B cell (primary cell): ENCODE results near the gene CCNG2.

Source experiments
- EZH2 ChIP-seq: IDR thresholded peaks from 2 replicates; pipeline ENCODE4 v1.6.1; 2012; ENCODE audit warnings: borderline replicate concordance, low read depth, mild to moderate bottlenecking, moderate library complexity, low read length; ENCODE audit not compliant: insufficient read depth, poor library complexity, severe bottlenecking
- TF ChIP-seq, protein P1 (sequence below): fragments of 200-600 bp; IDR thresholded peaks from one replicate; pipeline ENCODE4 v1.8.0; 2022; ENCODE audit warnings: antibody characterized with exemption, mild to moderate bottlenecking

DNA sequence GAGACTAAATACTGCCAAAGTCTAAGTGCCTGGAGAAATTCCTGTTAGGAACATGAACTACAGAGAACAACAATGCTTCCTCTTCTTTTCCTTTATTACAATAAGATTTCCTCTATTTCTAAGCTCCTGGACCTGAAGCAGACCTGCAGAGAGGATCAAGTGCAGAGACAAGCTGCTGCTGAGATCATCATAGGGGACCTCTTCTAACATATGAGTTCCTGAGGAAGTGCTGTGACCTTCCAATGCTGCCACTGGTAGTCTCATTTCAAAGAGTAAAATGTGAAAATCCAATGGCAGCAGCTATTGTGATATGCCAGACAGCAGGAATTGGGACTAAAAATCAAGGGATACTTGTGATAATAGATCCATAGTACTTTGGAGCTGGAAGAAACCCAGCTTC, 28.0 kb downstream of the CCNG2 start:
- TF ChIP-seq, protein P1, sequence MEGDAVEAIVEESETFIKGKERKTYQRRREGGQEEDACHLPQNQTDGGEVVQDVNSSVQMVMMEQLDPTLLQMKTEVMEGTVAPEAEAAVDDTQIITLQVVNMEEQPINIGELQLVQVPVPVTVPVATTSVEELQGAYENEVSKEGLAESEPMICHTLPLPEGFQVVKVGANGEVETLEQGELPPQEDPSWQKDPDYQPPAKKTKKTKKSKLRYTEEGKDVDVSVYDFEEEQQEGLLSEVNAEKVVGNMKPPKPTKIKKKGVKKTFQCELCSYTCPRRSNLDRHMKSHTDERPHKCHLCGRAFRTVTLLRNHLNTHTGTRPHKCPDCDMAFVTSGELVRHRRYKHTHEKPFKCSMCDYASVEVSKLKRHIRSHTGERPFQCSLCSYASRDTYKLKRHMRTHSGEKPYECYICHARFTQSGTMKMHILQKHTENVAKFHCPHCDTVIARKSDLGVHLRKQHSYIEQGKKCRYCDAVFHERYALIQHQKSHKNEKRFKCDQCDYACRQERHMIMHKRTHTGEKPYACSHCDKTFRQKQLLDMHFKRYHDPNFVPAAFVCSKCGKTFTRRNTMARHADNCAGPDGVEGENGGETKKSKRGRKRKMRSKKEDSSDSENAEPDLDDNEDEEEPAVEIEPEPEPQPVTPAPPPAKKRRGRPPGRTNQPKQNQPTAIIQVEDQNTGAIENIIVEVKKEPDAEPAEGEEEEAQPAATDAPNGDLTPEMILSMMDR, result no peak
- TF ChIP-seq EZH2, result no peak
